Hepatocyte (in vitro differentiated cells): ENCODE data around the gene ASB6.

ENCODE experiments used
- EZH2 ChIP-seq: fragments of 200-600 bp; sonication (generic); IDR thresholded peaks from 2 replicates; pipeline ENCODE4 v1.6.1; 2016; ENCODE audit warnings: antibody characterized with exemption, mild to moderate bottlenecking, borderline replicate concordance
- EZH2phosphoT487 ChIP-seq: fragments of 200-600 bp; sonication (generic); IDR thresholded peaks from one replicate; pipeline ENCODE4 v1.6.1; 2018; ENCODE audit warnings: antibody characterized with exemption, mild to moderate bottlenecking, low read depth, moderate library complexity; ENCODE audit not compliant: unreplicated experiment, severe bottlenecking
- TF ChIP-seq, protein P1 (sequence below): fragments of 200-600 bp; sonication (generic); IDR thresholded peaks from 2 replicates; pipeline ENCODE4 v1.5.1; 2016; ENCODE audit warnings: antibody characterized with exemption, mild to moderate bottlenecking; ENCODE audit not compliant: poor library complexity

DNA sequence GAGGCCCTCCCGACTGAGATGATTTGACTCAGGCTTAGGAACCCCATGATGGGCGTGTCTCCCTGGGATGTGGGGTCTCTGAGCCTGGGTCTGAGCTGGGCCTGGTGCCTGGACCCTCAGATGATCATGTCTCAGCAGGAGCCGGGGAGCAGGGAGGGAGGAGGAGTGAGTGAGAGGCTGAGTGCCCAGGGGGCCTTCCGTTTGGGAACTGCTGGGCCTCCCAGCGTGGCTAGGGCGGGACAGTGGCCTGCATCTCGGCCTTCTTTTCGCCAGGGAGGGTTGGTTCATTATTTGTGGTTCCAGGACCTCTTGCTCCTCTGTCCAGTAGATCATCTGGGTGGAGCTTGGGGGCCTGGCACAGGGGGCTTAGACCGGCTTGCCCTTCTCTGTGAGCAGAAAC, 29.1 kb upstream of the ASB6 start:
- TF ChIP-seq, protein P1, sequence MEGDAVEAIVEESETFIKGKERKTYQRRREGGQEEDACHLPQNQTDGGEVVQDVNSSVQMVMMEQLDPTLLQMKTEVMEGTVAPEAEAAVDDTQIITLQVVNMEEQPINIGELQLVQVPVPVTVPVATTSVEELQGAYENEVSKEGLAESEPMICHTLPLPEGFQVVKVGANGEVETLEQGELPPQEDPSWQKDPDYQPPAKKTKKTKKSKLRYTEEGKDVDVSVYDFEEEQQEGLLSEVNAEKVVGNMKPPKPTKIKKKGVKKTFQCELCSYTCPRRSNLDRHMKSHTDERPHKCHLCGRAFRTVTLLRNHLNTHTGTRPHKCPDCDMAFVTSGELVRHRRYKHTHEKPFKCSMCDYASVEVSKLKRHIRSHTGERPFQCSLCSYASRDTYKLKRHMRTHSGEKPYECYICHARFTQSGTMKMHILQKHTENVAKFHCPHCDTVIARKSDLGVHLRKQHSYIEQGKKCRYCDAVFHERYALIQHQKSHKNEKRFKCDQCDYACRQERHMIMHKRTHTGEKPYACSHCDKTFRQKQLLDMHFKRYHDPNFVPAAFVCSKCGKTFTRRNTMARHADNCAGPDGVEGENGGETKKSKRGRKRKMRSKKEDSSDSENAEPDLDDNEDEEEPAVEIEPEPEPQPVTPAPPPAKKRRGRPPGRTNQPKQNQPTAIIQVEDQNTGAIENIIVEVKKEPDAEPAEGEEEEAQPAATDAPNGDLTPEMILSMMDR = no peak
- no peak for TF ChIP-seq EZH2
- TF ChIP-seq EZH2phosphoT487 = no peak
